ENCODE results near the gene THBS2. TPM values are rescaled to one million over a fixed set of nuclear protein-coding genes. Genes with fewer than 3 reads are reported as not detected.

The THBS2 gene
- total RNA-seq = 61.5 TPM

DNA sequence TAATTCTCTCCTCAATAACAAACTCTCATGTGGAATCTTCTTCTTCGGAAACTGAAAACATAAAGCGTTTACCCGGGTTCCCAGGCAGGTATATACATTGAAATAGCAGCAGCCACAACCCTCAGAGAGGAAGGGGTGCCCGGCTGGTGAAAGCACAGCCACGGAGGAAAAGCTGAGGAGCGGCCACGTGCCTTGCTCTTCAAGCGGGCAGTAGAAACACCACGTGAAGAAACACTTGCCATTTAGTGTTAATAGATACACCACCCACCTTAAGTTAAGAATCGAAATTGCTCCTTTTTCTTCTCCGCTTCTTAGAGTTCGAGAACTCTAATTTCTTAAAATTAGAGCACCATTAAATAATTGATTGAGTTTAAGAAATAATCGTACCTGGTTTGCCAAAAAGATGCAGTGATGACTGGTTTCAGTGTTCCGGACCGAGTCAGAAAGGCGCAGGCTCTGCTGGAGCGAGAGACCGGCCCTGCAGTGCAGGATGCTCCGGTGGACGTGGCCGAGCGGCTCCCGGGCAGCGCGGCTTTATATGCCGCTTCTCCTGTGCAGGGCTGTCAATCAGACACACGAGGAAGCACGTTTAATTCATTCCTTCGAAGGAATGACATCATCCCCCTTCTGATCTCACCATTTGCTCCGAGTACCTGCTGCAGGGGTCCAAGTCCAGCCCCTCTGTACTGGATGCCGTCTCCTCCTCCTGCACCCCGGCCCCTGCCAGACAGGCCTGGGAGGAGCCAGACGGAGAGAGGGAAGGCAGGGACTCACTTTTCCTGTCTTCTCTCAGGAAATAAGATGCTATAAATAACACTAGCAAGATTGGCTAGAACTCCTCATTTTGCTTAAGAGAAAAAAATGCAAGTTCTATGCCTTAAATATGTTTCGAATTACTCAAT lies at the start of gene THBS2:
TSS of gene THBS2 (minus strand) at position 510 of the 902 bp plus-strand sequence. CDS start 3,062 bp downstream, outside the sequence.

Data from metanephros (tissue), 1 donor.